ENCODE measurements around the gene OR10P1. TPM values are rescaled to one million over a fixed set of nuclear protein-coding genes. Genes with fewer than 3 reads are reported as not detected.

OR10P1 gene
- total and polyA plus RNA-seq, 10 of the 15 experiments (the other 5 are each of a cell fraction or from before 2014, with no cell fraction given) = not detected

GRCh38 chr12:55629058-55629841 is 7.4 kb upstream of the OR10P1 start:
- ATAC-seq (peak; percentile 37), DNase-seq (ENCODE audit: low read depth, low spot score) (no peak), FAIRE-seq (no peak)
- ChIA-PET CTCF (interaction anchor here (1.0 to 1.8 kb wide), 4 partner anchors 10 to 52 kb away, joined by 3 to 8 read pairs (median 3); a partner anchor contains a TSS), SMC1A (ENCODE audit: uncharacterized antibody, unreplicated experiment) (interaction anchor here (1.2 kb wide), 1 partner anchor 27 kb away, joined by 5 read pairs; no protein-coding TSS in a partner anchor), POLR2A (no interaction called here), RAD21 (ENCODE audit: unreplicated experiment) (no interaction called here)
- Histone ChIP-seq H3K36me3 (ENCODE audit: control insufficient read depth in 2 of 2, insufficient read depth in 2 of 2, low read length in 1 of 2) (no peaks in the 10 kb centered on the region), H3K27ac (ENCODE audit: control insufficient read depth, insufficient read depth) (no peak overlapping the region), H3K27me3 (replicated peaks in 1 of 2; ENCODE audit: control insufficient read depth in 2 of 2, insufficient read depth in 2 of 2, low read length in 1 of 2) (no peaks in the 10 kb centered on the region), H3K4me3 (no peak overlapping the region), H3K4me2 (ENCODE audit: control insufficient read depth, insufficient read depth) (no peak overlapping the region), H3K9me3 (replicated peaks; ENCODE audit: control insufficient read depth, insufficient read depth, low read length) (no peaks in the 10 kb centered on the region), H4K20me1 (ENCODE audit: control insufficient read depth, insufficient read depth) (no peaks in the 10 kb centered on the region), H2AFZ (ENCODE audit: control insufficient read depth, low read depth, low read length) (no peak overlapping the region; the same call in 1 of the 2 replicates), H3K9ac (ENCODE audit: control insufficient read depth, insufficient read depth, low read length) (no peak overlapping the region), H3K79me2 (ENCODE audit: control insufficient read depth, insufficient read depth, low read length) (no peaks in the 10 kb centered on the region), H3K4me1 (ENCODE audit: control insufficient read depth, insufficient read depth, low read length) (no peaks in the 10 kb centered on the region)
- WGBS (ENCODE audit: insufficient coverage, insufficient replicate concordance, low lambda C conversion rate, missing lambda C conversion rate) = 40% methylated on average over 3 of the region's 3 CpGs
- no TSS peak for BruUV-seq (replicated peaks)
- in situ Hi-C loops (cut with MboI) (no loop called here), intact Hi-C loops (cut with micrococcal nuclease; ENCODE audit: unreplicated experiment) (loop anchor here (10.0 kb wide), 1 partner anchor 634 kb away; no protein-coding TSS in a partner anchor)
- TF ChIP-seq TCF7 (IDR thresholded peaks at IDR 0.05; ENCODE audit: borderline replicate concordance) = 0 out of 2 replicates have a peak, but pooled peaks have one; percentile 50
- TF ChIP-seq NRF1 (conservative IDR thresholded peaks at IDR 0.05; ENCODE audit: low read depth, low read length) = no peak
- 0 out of 2 replicates have a peak, but pooled peaks have one; percentile 10 for TF ChIP-seq CBFB (IDR thresholded peaks at IDR 0.05; ENCODE audit: low read depth)
- TF ChIP-seq SUPT20H (IDR thresholded peaks at IDR 0.05; ENCODE audit: borderline replicate concordance, control insufficient read depth, low read depth, low read length) = no peak
- TF ChIP-seq RUNX3 (IDR thresholded peaks at IDR 0.05; ENCODE audit: low read length) = peak; percentile 81
- peak; percentile 61 for TF ChIP-seq EED (IDR thresholded peaks at IDR 0.05; ENCODE audit: low read depth)

DNA sequence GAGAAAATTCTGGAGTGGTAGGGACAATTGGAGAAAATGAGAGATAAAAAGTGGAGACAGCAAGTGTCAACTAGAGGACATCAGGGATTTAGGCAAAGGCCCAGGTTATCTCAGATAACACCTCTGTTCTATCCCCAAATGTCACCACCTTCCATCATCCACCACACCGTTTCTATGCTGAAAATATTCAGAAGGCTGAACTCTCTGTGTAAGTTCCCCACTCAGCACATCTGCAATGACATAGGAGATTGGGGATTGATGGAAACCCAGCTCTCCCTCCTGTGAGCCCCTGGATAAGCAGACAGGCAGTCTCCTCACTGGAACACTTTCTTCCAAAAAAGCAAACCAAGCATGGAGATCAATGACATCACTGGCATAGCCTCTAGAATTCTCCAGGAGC is 5.6 kb upstream of the OR10P1 start:
- H3K4me1 ChIP-seq (ENCODE audit: control insufficient read depth, insufficient read depth, low read length) = no peaks in the 10 kb centered on the region
- no peak overlapping the region for H3K27ac ChIP-seq (ENCODE audit: control insufficient read depth, insufficient read depth)
- 47% methylated on average over 1 of the region's 1 CpG for WGBS (ENCODE audit: insufficient coverage, insufficient replicate concordance, low lambda C conversion rate, missing lambda C conversion rate)
- ATAC-seq (no peak), FAIRE-seq (no peak), DNase-seq (ENCODE audit: low read depth, low spot score) (no peak)
- H3K36me3 ChIP-seq (ENCODE audit: control insufficient read depth in 2 of 2, insufficient read depth in 2 of 2, low read length in 1 of 2) = no peaks in the 10 kb centered on the region
- in situ Hi-C loops (cut with MboI) = no loop called here
- H3K4me3 ChIP-seq = no peak overlapping the region
- no TSS peak for BruUV-seq (replicated peaks)
- no peak overlapping the region for H3K9ac ChIP-seq (ENCODE audit: control insufficient read depth, insufficient read depth, low read length)
- RAD21 ChIA-PET (ENCODE audit: unreplicated experiment) = no interaction called here
- intact Hi-C loops (cut with micrococcal nuclease; ENCODE audit: unreplicated experiment) = no loop called here
- no peak overlapping the region for H2AFZ ChIP-seq (ENCODE audit: control insufficient read depth, low read depth, low read length)
- H3K27me3 ChIP-seq (replicated peaks in 1 of 2; ENCODE audit: control insufficient read depth in 2 of 2, insufficient read depth in 2 of 2, low read length in 1 of 2) = no peaks in the 10 kb centered on the region
- CTCF ChIA-PET = no interaction called here
- no peaks in the 10 kb centered on the region for H4K20me1 ChIP-seq (ENCODE audit: control insufficient read depth, insufficient read depth)
- H3K4me2 ChIP-seq (ENCODE audit: control insufficient read depth, insufficient read depth) = no peak overlapping the region
- SMC1A ChIA-PET (ENCODE audit: uncharacterized antibody, unreplicated experiment) = interaction anchor here (1.0 kb wide), 1 partner anchor 9 kb away, joined by 3 read pairs; no protein-coding TSS in a partner anchor
- POLR2A ChIA-PET = no interaction called here
- no peaks in the 10 kb centered on the region for H3K9me3 ChIP-seq (replicated peaks; ENCODE audit: control insufficient read depth, insufficient read depth, low read length)
- no peaks in the 10 kb centered on the region for H3K79me2 ChIP-seq (ENCODE audit: control insufficient read depth, insufficient read depth, low read length)
- TF ChIP-seq TCF3 (IDR thresholded peaks at IDR 0.05; ENCODE audit: borderline replicate concordance, insufficient read depth, low read depth, low read length) (no peak), IRF4 (IDR thresholded peaks at IDR 0.05; ENCODE audit: low read depth, low read length) (no peak), SMARCA5 (IDR thresholded peaks at IDR 0.05) (no peak), GABPA (IDR thresholded peaks at IDR 0.05; ENCODE audit: low read depth) (no peak), POU2F2 (IDR thresholded peaks at IDR 0.05; ENCODE audit: borderline replicate concordance, low read depth, low read length) (no peak), KAT2A (conservative IDR thresholded peaks at IDR 0.05; ENCODE audit: control insufficient read depth, low read depth, low read length) (no peak), ZNF274 (IDR thresholded peaks at IDR 0.05; ENCODE audit: insufficient read depth, insufficient read length) (no peak), NR2F1 (conservative IDR thresholded peaks at IDR 0.05) (no peak), MYC (IDR thresholded peaks at IDR 0.05; ENCODE audit: insufficient read depth, insufficient read length, insufficient replicate concordance, low read length, severe bottlenecking) (no peak), CEBPB (IDR thresholded peaks at IDR 0.05; ENCODE audit: borderline replicate concordance in 1 of 2, low read depth in 2 of 2, low read length in 2 of 2) (no peak), MXI1 (IDR thresholded peaks at IDR 0.05; ENCODE audit: low read depth, low read length) (no peak), RAD21 (IDR thresholded peaks at IDR 0.05; ENCODE audit: insufficient read depth, low read depth, low read length) (no peak)

Measured in GM12878 (cell line).